Spinal cord (tissue), 10 donors: ENCODE results near the gene KLHDC4. TPM values are rescaled to one million over a fixed set of nuclear protein-coding genes. Genes with fewer than 3 reads are reported as not detected.

Experiments used
- DNase-seq, 6 donors: peaks; one replicate each; pipeline versions ENCODE4 v3.0.0 to v3.0.0-alpha.2; 2013 to 2015; ENCODE audit warnings: low spot score in 6 of 6, low read depth in 4 of 6
- H3K27ac ChIP-seq: one replicate; pipeline ENCODE4 v1.5.1; 2013; ENCODE audit warnings: low read depth, low read length, control low read depth
- H3K27me3 ChIP-seq: one replicate; pipeline ENCODE4 v1.6.1; 2013; ENCODE audit warnings: low read length; ENCODE audit not compliant: control insufficient read depth, insufficient read depth
- H3K36me3 ChIP-seq: one replicate; pipeline ENCODE4 v1.6.1; 2013; ENCODE audit warnings: low read length; ENCODE audit not compliant: control insufficient read depth, insufficient read depth
- H3K4me1 ChIP-seq: one replicate; pipeline ENCODE4 v1.6.1; 2013; ENCODE audit warnings: low read length; ENCODE audit not compliant: control insufficient read depth, insufficient read depth
- H3K4me3 ChIP-seq: one replicate; pipeline ENCODE4 v1.5.1; 2013; ENCODE audit warnings: low read depth, low read length, control low read depth
- H3K9me3 ChIP-seq: one replicate; pipeline ENCODE4 v1.6.1; 2013; ENCODE audit warnings: low read length; ENCODE audit not compliant: control insufficient read depth, insufficient read depth
- WGBS: methylation state at CpG from one replicate; pipeline ENCODE4 v1.1.5; 2013; ENCODE audit warnings: missing lambda C conversion rate; ENCODE audit not compliant: insufficient coverage; 5-methylcytosine and 5-hydroxymethylcytosine counted together
- polyA plus RNA-seq, 2 donors: library from polyadenylated mRNA; unstranded; fragments of 120-200 nt; gene quantifications; one replicate each; pipeline ENCODE4 v1.2.1, GENCODE V29; 2013; ENCODE audit not compliant: insufficient read length in 2 of 2
- total RNA-seq, 2 donors: library from RNA; depleted of rRNA in 1 of 2; stranded (reverse); fragments of 120-200 nt in 1 of 2; fragments of >200 nt in 1 of 2; gene quantifications; one replicate each; pipeline versions ENCODE4 v1.2.3 to v1.2.4, GENCODE V29; 2013 to 2014
- donor health status: healthy.

The KLHDC4 gene
- total and polyA plus RNA-seq, 4 donors = 14.1 to 52.3 (median 29.9) TPM

GRCh38 chr16:87689956-87690465 is 75.8 kb downstream of the KLHDC4 start:
- H3K27me3 ChIP-seq = no peaks in the 10 kb centered on the region
- DNase-seq = no peak
- 94% methylated on average over 43 of the region's 46 CpGs for WGBS
- peaks cover 29% of the 10 kb centered on the region for H3K4me1 ChIP-seq
- H3K9me3 ChIP-seq = no peaks in the 10 kb centered on the region
- H3K4me3 ChIP-seq = no peak overlapping the region
- H3K27ac ChIP-seq = no peak overlapping the region
- H3K36me3 ChIP-seq = peaks cover 93% of the 10 kb centered on the region

GRCh38 chr16:87688876-87689815 is 76.6 kb downstream of the KLHDC4 start:
- 90% methylated on average over 41 of the region's 45 CpGs for WGBS
- Histone ChIP-seq H3K27me3 (no peaks in the 10 kb centered on the region), H3K4me3 (no peak overlapping the region), H3K36me3 (peaks cover 93% of the 10 kb centered on the region), H3K27ac (no peak overlapping the region), H3K9me3 (no peaks in the 10 kb centered on the region), H3K4me1 (peaks cover 25% of the 10 kb centered on the region)
- DNase-seq = no peak

- Histone ChIP-seq H3K27me3 (no peaks in the 10 kb centered on the region), H3K4me3 (no peak overlapping the region), H3K9me3 (no peaks in the 10 kb centered on the region), H3K27ac (no peak overlapping the region), H3K36me3 (peaks cover 86% of the 10 kb centered on the region), H3K4me1 (peaks cover 21% of the 10 kb centered on the region)
- 93% methylated on average over 14 of the region's 14 CpGs for WGBS
- no peak for DNase-seq
These were observed 77.7 kb downstream of the KLHDC4 start for GRCh38 chr16:87687998-87688529.

GRCh38 chr16:87687126-87687910 is 78.5 kb downstream of the KLHDC4 start:
- DNase-seq = peak in 1 of 6 donors; percentile 46
- H3K4me3 ChIP-seq = no peak overlapping the region
- 73% methylated on average over 31 of the region's 31 CpGs for WGBS
- H3K27me3 ChIP-seq = no peaks in the 10 kb centered on the region
- peaks cover 85% of the 10 kb centered on the region for H3K36me3 ChIP-seq
- H3K9me3 ChIP-seq = no peaks in the 10 kb centered on the region
- no peak overlapping the region for H3K27ac ChIP-seq
- peaks cover 21% of the 10 kb centered on the region for H3K4me1 ChIP-seq

- DNase-seq = no peak
- H3K27ac ChIP-seq = no peak overlapping the region
- H3K9me3 ChIP-seq = no peaks in the 10 kb centered on the region
- H3K4me3 ChIP-seq = no peak overlapping the region
- peaks cover 79% of the 10 kb centered on the region for H3K36me3 ChIP-seq
- 80% methylated on average over 13 of the region's 13 CpGs for WGBS
- peaks cover 24% of the 10 kb centered on the region for H3K4me1 ChIP-seq
- H3K27me3 ChIP-seq = no peaks in the 10 kb centered on the region
These were observed 79.1 kb downstream of the KLHDC4 start for GRCh38 chr16:87686697-87687096.

- peaks cover 16% of the 10 kb centered on the region for H3K4me1 ChIP-seq
- H3K36me3 ChIP-seq = peaks cover 79% of the 10 kb centered on the region
- no peaks in the 10 kb centered on the region for H3K9me3 ChIP-seq
- WGBS = 87% methylated on average over 11 of the region's 13 CpGs
- DNase-seq = no peak
- H3K4me3 ChIP-seq = no peak overlapping the region
- H3K27ac ChIP-seq = no peak overlapping the region
- no peaks in the 10 kb centered on the region for H3K27me3 ChIP-seq
These were observed 80.0 kb downstream of the KLHDC4 start for GRCh38 chr16:87685766-87686165.

GRCh38 chr16:87685405-87685755 is 80.4 kb downstream of the KLHDC4 start:
- H3K4me1 ChIP-seq = peaks cover 16% of the 10 kb centered on the region
- no peaks in the 10 kb centered on the region for H3K27me3 ChIP-seq
- no peak for DNase-seq
- peaks cover 77% of the 10 kb centered on the region for H3K36me3 ChIP-seq
- WGBS = 93% methylated on average over 19 of the region's 19 CpGs
- no peaks in the 10 kb centered on the region for H3K9me3 ChIP-seq
- H3K27ac ChIP-seq = no peak overlapping the region
- H3K4me3 ChIP-seq = no peak overlapping the region

GRCh38 chr16:87684711-87685404 is 80.9 kb downstream of the KLHDC4 start:
- peaks cover 75% of the 10 kb centered on the region for H3K36me3 ChIP-seq
- peaks cover 16% of the 10 kb centered on the region for H3K4me1 ChIP-seq
- 92% methylated on average over 29 of the region's 35 CpGs for WGBS
- no peak for DNase-seq
- H3K27ac ChIP-seq = no peak overlapping the region
- H3K9me3 ChIP-seq = no peaks in the 10 kb centered on the region
- no peak overlapping the region for H3K4me3 ChIP-seq
- no peaks in the 10 kb centered on the region for H3K27me3 ChIP-seq

GRCh38 chr16:87684106-87684677 is 81.6 kb downstream of the KLHDC4 start:
- peaks cover 16% of the 10 kb centered on the region for H3K4me1 ChIP-seq
- no peak overlapping the region for H3K27ac ChIP-seq
- 63% methylated on average over 12 of the region's 24 CpGs for WGBS
- H3K36me3 ChIP-seq = peaks cover 73% of the 10 kb centered on the region
- H3K4me3 ChIP-seq = no peak overlapping the region
- H3K27me3 ChIP-seq = no peaks in the 10 kb centered on the region
- H3K9me3 ChIP-seq = no peaks in the 10 kb centered on the region
- DNase-seq = no peak
